Urothelium cell line (cell line): ENCODE data around the gene CBR3.

Experiments
- DNase-seq: peaks from one replicate; pipeline ENCODE4 v3.0.0; 2011; ENCODE audit warnings: low spot score, mixed read lengths
- FAIRE-seq: peaks from 2 replicates; lab custom pipeline; 2011; peaks lifted over from hg19 to GRCh38; lab: Jason Lieb, UNC

Gene CBR3

DNA sequence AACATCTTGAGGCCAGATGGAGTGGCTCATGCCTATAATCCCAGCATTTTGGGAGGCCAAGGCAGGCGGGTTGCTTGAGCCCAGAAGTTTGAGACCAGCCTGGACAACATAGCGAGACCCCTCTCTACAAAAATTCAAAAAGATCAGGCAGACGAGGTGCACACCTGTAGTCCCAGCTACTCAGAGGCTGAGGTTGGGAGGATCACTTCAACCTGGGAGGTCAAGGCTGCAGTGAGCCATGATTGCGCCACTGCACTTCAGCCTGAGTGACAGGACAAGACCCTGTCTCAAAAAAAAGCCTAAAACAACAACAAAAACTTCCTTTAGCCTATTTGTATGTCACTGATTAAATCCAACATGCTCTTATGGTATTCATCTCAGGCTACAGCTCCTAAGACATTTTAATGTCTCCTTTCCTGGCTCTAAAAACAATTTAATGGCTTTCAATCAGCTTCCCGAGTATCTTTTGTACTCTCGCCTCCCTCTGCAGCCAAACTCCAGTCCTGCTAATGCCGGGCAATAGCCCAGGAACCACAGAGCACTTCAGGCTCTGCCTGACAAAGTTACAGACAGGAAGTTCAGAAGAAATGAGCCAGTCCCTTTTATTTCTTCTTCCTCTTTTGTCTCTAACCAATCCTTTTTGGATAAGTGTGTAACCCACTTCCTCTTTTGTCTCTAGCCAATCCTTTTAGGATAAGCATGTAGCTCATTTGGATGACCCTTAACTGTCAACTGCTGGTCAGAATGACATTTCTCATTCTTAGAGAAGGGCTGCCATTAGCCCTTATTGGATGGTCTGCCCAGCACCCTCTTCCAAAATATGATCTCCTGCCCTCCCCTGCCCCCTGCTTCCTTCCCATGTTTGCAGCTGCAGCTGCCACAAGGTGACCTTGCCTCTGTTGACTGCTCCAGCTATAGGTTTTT, 15.2 kb downstream of the CBR3 start:
- FAIRE-seq (no peak), DNase-seq (no peak)

DNA sequence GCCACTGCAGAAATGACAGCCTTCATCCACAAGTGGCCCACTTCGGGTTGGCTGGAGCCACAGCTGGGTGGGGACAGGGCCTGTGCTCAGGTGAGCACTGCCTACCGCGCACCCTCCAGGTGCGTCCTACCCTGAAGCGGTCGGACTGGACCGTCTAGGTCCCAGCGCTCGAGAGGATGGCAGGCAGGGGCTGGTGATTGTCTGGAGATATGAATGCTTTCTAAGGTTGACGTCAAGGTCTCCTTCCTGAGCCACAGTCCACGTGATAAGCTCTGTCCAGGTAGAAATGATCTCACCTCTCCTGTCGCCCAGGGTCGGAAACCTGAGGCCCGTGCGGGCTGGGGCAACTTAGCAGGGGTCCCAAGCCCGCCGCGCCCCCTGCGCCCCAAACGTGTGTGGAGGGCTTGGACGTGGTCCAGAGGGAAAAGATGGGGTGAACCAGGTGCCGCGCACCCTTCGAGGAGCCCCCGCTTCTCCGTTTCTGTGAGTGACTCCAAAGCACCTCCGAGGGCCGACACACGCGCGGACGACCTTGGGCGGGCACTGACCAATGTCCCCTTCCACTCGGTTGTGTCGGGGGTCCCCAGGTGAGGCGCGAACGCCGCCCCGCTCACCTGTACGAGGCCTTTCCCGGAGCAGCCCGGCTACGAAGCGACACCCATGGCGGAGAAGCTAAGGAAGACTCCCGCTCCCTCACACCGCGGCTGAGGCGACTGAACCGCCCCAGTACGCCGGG, 20.9 kb downstream of the CBR3 start:
- DNase-seq (no peak), FAIRE-seq (no peak)

DNA sequence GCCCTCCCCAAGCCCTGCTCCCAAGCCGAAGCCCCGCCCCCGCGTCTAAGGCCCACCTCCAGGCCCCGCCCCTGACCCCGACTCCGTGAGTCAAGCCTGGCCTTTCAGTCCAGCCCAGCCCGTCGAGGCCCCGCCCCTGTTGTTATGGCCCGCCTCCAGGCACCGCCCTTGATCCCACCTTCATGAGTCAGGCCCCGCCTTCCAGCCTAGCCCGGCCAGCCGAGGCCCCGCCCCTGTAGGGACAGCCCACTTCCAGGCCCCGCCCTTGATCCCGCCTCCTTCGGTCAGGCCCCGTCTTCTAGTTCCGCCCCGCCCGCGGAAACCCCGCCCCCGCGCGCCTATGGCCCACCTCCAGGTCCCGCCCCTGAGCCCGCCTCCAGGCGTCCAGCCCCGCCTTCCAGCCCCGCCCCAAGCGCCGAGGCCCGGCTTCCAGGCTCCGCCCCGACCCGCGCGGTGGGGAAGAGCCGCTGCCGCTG, 21.5 kb downstream of the CBR3 start:
- DNase-seq (peak; percentile 91), FAIRE-seq (no peak)

DNA sequence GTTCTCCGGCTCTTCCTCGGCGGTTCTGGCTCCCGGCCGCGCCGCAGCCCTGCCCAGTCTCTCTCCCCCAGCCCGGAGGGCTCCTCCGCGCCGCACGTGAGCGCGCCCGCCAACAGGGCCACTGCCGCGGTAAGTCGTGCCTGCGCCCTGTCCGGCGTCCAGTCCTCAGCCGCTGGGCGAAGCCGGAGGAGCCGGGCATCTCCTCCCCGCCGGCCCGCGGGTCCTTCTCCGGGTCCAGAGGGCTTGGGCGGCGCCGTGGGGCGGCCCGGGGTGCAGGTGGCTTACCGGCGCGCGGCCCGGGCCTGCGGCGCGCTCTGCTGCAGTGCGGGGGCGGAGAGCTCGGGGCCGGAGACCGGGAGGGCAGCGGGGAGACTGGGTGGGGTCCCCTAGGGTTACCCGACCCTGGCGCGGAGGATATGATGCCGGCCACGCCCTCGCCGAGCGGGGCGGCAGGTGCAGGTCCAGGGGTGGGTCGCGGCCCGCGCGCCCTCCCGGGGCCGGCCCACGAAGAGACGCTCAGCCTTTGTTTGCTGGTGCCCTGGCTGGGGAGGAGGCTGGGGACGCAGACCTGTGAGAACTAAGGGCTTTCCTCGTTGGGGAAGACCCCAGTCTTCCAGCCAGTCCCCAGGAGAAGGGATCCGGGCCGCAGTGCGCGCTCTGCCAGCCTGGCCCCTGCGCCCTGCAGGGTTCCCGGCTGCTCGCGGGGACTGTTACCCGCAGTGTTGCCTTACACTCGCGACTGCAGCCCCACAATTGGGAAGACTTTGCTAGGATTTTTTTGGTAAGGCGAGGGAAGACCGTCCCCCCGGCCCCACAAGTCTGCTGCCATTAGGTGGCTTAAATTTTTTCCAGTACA, 22.2 kb downstream of the CBR3 start, which contains the start of gene DOP1B:
Gene DOP1B, plus strand, starts transcription at position 10 of the 856 bp plus-strand sequence. CDS start 7,910 bp downstream, outside the sequence.
- peak; percentile 5 for DNase-seq
- FAIRE-seq, result no peak

DNA sequence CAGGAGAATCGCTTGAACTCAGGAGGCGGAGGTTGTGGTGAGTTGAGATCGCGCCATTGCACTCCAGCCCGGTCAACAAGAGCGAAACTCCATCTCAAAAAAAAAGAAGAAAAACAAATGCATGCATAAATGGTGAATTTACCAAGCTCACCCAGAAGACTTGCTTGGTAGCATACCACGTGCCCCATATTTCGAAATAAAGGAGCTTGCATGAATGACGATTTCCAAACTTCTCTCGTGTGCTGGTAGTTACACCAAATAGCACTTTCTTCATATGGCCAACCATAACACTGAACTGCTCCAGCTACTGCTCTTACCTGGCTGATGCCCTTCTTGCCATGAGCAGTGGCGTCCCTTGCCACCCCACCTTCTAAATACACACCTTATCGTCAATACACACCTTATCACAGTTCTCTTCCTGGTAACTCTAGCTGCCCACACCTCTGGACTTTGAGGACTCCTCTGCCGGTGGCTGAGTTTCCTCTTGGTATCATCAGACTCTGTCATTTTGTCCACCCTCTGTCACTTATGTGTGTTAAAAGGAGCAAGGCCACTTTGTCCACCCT, 24.6 kb downstream of the CBR3 start:
- DNase-seq (no peak), FAIRE-seq (no peak)

DNA sequence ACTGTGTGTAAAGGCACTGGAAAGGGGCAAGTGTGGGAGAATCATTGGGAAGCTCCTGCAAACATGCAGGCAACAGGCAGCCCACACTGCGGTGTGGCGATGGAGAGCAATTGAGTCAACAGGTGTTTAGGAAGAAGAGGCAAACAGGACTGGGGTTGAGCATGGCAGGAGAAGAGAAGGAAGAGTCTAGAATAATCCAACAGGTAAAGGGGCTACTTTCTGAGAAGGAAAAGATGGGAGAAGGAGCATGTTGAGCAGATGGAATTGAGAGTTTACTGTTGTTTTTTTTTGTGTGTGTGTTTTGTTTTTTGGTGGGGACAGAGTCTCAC, 25.9 kb downstream of the CBR3 start:
- DNase-seq (no peak), FAIRE-seq (no peak)

DNA sequence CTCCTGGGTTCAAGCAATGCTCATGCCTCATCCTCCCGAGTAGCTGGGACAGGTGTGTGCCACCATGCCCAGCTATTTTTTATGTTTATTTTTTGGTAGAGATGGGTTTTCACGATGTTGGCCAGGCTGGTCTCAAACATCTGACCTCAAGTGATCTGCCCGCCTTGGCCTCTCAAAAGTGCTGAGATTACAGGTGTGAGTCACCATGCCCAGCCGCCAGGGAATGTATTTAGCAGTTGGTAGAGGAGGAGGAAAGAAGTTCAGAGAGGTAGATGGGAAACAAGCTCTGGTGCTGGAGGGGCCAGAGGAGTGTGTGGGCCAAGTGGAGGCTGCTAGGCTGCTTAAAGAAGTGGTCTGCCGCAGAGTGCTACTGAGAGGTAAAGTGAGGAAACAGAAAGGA, 27.8 kb downstream of the CBR3 start:
- FAIRE-seq, result no peak
- DNase-seq, result no peak

DNA sequence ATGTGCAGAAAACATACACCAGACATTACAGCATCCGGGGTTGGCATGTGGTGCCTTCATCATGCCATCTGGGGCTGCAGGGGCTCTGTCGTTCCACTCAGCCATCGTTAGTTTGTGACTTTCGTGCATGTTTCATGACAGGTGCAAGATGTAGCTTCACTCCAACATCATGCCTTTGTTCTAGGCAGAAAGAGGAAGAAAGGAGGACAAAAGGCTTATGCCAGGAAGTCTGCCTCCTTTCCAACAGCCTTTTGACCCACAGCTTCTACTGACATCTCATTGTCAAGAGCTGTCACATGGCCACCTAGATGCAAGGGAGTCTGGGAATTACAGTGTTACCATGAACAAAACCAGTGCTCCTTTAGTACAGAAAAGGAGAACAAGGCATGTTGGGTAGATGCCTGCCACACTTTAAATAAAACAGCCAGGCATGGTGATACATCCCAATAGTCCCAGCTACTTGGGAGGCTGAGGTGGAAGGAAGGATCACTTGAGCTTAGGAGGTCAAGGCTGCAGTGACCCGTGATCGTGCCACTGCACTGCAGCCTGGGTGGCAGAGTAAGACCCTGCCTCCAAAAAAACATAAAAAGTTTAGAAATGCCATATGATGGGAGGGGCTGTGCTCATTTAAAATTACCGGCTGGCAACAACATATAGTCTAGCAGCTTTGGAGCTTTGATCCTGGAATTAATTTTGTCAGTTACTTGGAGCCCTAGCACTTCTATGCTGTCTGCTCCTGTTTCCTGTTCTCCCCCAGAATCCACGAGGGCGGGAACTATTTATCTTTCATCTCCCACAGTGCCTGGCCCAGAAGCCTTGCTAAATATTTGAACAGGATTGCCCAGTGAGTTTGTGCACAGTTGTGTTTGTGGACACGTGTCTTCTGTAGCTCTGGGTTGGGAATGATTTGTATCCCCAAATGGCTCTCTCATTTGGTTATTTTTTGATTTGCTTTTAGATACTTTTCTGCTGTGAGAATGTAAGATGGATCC, 29.2 kb downstream of the CBR3 start:
- DNase-seq, result no peak
- no peak for FAIRE-seq

DNA sequence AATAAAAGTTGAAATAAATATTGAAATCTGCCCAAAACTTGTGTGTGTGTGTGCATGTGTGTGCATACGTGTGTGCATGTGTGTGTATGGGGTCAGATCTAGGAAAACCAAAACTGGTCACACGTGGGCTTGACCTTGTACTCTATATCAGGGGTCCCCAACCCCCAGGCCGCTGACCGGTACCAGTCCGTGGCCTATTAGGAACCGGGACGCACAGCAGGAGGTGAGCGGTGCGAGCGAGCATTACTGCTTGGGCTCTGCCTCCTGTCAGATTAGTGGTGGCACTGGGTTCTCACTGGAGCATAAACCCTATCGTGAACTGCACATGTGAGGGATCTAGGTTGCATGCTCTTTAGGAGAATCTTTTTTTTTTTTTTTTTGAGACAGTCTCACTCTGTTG, 30.5 kb downstream of the CBR3 start:
- FAIRE-seq (no peak), DNase-seq (no peak)

DNA sequence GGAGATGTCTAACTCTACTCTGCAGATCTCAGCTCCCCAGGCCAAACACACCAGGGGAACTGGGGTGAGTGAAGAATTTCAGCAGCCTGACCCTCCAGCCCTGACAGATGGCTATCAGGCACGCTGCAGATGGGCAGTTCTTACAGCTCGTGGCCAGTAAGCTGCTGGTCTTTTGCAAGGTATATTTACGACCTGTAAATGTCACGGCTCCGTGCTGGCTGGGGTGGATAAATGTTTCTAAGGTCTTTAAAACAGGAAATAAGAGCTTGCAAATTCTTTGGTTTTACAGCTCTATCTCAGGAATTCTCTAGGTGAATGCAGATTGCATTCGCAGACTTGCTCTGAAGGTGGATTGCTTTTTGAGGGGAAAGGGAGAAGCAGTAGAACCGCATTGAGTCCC, 31.8 kb downstream of the CBR3 start:
- FAIRE-seq (no peak), DNase-seq (no peak)

DNA sequence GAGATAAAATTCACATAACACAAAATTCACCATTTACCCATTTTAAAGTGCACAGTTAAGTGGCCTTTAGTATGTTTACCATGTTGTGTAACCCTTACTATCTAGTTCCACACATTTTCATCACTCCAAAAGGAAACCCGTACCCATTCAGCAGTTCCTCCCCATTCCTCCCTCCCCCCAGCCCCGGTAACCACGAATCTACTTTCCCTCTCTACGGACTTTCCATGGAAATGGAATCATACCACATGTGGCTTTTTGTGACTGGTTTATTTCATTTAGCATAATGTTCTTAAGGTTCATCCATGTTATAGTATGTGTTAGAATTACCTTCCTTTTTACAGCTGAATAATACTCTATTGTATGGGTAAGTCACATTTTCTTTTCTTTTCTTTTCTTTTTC, 32.7 kb downstream of the CBR3 start:
- DNase-seq (no peak), FAIRE-seq (no peak)

DNA sequence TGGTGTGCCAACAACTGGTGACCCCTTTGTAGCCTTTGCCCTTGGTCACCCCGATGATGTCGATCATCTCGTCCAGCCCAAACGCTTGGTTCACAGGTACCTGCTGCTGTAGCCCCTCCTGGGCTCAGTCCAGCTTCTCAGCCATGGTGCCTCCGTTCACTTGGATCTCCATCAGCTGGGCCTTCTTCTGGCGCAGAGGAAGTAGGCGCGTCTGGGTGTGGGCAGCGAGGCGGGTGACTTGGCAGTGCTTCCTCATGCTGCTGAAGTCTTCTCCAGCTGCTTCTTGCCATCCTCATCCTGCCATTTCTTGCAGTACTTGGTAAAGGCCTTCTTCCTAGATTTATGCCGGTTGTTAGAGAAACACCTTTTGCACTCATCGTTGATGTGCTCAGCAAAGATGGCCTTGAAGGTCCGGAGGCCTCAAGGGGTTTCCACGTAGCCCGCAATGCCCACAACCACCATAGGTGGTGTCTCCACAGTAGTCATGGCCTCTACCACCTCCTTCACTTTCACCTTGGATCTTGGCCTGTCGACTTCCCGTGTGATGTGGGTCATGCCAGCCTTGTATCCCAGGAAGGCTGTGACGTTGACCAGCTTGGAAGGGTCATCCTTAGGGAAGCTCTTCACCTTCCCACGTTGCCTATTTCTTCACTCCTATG, 34.7 kb downstream of the CBR3 start:
- no peak for FAIRE-seq
- DNase-seq, result no peak

DNA sequence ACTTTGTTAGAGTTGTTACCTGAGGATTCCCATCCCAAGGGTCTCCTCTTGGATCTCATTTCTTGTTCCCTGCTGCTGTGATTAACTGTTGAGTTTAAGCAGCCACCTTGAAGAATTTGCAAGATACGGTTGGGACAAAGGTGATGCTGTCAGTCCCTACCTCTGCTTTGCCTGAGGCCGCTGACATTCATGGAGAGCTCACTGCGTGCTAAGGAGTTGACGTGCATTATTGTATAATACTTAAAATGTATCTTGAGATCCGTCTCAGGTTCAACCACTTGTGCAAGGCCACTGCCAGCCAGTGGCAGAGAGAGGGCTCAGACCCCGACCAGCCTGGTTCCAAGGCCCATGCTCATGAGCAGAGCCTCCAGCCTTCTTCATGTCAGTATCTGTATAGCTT, 35.9 kb downstream of the CBR3 start:
- DNase-seq (no peak), FAIRE-seq (no peak)

DNA sequence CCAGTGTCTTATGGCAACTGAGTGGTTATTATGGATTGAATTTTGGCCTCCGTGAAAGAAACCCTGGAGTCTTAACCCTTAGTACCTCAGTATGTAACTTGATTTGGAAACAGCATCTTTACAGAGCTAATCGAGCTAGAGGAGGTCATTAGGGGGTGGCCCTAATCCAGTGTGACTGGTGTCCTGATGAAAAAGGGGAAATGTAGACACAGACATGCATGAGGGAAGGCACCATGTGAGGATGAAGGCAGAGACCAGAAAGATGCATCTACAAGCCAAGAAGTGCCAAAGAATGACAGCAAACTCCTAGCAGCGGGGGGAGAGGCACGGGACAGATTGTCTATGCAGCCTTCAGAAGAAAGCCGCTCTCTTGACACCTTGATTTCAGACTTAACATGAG, 36.5 kb downstream of the CBR3 start:
- FAIRE-seq, result no peak

DNA sequence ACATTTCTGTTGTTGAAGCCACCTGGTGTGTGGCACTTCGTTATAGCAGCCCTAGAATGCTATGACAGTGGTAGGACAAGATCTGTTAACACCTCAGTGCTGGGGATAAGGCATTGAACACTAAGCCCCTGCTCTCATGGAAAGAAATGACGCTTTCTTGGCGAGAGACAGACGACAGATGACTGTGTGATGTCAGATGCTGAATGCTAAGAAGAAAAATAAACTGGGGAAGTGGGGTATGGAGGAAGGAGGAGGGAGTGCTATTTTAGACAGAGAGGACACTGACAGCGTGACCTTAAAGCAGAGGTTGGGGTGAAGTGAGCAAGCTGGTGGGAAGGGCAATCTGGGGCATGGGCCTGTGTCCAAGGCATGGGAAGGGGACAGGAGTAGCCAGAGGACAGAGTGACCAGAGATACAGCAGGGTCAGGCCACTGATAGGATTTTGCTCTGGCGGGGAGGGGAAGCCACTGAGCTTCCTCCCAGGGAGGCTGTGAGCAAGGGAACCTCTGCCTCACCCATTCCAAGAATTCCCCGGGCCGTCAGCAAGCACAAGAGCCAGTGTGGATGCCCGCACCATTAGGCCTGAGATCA, 37.0 kb downstream of the CBR3 start:
- no peak for FAIRE-seq

More for the DNA sequence above, 36.5 kb downstream of the CBR3 start:
- DNase-seq, result no peak

DNA sequence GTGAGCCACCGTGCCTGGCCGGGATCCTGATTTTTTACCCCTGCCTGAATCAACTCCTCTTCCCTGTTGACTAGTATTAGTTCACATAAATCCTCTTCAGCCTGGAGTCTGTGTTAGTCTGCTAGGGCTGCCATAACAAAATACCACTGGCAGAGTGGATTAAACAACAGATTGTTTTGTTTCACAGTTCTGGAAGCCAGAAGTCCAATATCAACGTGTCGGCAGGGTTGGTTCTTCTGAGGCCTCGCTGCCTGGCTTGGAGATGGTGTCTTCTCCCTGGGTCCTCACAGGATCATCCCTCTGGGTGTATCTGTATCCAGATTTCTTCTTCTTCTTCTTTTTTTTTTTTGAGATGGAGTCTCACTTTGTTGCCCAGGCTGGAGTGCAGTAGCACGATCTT, 39.9 kb downstream of the CBR3 start:
- FAIRE-seq, result no peak
- DNase-seq, result no peak

More for the DNA sequence above, 37.0 kb downstream of the CBR3 start:
- DNase-seq, result no peak

DNA sequence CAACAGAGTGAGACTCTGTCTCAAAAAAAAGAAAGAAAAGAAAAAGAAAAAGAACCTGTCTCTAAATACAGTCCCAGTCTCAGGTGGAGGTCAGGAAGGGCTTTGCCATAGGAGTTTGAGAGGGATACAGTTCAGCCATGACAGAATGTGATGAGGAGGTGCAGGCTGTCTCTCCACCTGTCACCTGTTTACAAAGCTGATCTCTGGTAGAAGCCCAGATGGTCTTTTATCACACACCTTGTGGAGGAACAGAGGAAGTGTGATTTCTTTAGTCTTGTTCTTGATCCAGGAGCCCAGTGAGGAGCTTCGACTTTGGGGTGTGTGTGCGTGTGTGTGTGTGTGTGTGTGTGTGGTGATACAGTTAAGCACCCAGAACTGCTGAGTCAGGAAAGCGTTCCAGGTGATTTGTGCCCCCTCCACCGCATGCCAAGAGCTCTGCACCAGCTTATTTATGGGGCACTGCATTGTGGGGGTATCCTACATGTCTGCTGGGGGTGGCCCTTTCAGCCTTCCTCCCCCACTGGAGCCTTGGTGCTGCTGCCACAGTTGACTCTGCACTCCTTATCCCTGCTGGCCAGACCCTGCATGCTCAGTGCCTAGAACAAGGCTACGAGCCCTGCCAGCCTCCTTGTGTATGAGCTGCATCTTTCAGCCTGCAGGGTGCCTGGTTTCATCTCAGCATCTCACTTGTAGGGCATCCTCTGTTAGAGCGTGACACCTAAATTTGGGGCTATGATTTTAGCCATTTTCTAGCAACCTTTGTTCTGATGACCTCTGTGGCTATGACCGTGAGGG, 41.1 kb downstream of the CBR3 start:
- FAIRE-seq, result no peak

DNA sequence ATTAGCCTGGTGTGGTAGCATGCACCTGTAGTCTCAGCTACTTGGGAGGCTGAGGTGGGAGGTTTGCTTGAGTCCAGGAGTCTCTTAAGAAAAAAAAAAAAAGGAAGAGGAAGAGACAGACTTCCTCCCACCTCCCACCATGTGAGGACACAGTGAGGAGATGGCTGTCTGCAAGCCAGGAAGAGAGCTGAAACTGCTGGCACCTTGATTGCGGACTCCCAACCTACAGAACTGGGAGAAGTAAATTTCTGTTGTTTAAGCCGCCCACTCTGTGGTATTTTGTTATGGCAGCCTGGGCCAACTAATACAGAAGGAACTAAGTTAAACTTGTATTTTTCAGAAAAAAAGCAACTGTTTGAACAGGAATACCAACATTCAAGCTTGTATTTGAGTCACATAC, 43.5 kb downstream of the CBR3 start:
- FAIRE-seq, result no peak

More for the DNA sequence above, 41.1 kb downstream of the CBR3 start:
- DNase-seq, result no peak

More for the DNA sequence above, 43.5 kb downstream of the CBR3 start:
- no peak for DNase-seq
